Vagina (tissue), 2 donors: ENCODE data around the gene IFNK.

ENCODE experiments used
- POLR2A ChIP-seq, 2 donors: fragments of 450-650 bp; IDR thresholded peaks; one replicate each; pipeline ENCODE4 v1.6.1; 2017; ENCODE audit warnings: antibody characterized with exemption in 2 of 2, mild to moderate bottlenecking in 2 of 2, moderate library complexity in 2 of 2
- POLR2AphosphoS5 ChIP-seq, 2 donors: sonication (generic); formaldehyde crosslinking; IDR thresholded peaks; one replicate each; pipeline ENCODE4 v1.9.0; 2017; ENCODE audit warnings: antibody characterized with exemption in 2 of 2, mild to moderate bottlenecking in 2 of 2, low read depth in 1 of 2; ENCODE audit not compliant: insufficient read depth in 1 of 2
- TF ChIP-seq, protein P1 (sequence below), 3 experiments: fragments of 450-650 bp in 2 of 3; fragments of 200-600 bp in 1 of 3; sonication (generic) in 1 of 3; IDR thresholded peaks; one replicate each; pipeline ENCODE4 v1.5.1; 2017 to 2019; ENCODE audit warnings: antibody characterized with exemption in 3 of 3, mild to moderate bottlenecking in 2 of 3, moderate library complexity in 2 of 3

DNA sequence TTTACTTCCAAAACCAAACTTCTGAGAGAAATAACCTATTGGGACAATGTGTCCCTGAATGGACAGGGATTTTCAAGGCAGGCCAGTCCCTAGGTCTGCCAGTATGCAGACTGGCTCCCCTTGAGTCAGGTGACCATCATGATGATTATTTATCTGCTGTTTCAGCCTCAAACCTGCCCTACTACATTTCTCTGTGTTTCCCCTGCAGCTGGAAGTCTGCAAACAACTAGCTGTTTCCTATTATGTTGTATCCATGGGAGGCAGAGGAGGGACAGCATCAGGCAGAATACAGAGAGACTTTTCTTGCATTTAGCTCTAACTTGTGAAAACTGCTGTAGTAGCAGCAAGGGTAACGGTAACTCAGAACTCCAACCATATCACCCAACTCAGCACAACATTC is 36.2 kb upstream of the IFNK start:
- no peak for TF ChIP-seq POLR2AphosphoS5 (IDR thresholded peaks at IDR 0.05; ENCODE audit: insufficient read depth in 1 of 2, low read depth in 1 of 2)
- no peak for TF ChIP-seq POLR2A (IDR thresholded peaks at IDR 0.05)
- TF ChIP-seq, protein P1, sequence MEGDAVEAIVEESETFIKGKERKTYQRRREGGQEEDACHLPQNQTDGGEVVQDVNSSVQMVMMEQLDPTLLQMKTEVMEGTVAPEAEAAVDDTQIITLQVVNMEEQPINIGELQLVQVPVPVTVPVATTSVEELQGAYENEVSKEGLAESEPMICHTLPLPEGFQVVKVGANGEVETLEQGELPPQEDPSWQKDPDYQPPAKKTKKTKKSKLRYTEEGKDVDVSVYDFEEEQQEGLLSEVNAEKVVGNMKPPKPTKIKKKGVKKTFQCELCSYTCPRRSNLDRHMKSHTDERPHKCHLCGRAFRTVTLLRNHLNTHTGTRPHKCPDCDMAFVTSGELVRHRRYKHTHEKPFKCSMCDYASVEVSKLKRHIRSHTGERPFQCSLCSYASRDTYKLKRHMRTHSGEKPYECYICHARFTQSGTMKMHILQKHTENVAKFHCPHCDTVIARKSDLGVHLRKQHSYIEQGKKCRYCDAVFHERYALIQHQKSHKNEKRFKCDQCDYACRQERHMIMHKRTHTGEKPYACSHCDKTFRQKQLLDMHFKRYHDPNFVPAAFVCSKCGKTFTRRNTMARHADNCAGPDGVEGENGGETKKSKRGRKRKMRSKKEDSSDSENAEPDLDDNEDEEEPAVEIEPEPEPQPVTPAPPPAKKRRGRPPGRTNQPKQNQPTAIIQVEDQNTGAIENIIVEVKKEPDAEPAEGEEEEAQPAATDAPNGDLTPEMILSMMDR (IDR thresholded peaks at IDR 0.05), result no peak
